Astrocyte of the spinal cord (primary cell): ENCODE results near the gene GBP6.

Experiments used
- DNase-seq: peaks from one replicate; pipeline ENCODE4 v3.0.0; 2011; ENCODE audit warnings: low read depth, low spot score
- H3K4me3 ChIP-seq: 2 replicates; pipeline ENCODE4 v1.5.1; 2011; ENCODE audit warnings: low read depth, mild to moderate bottlenecking, low read length, moderate library complexity
- in situ Hi-C: cut with HindIII; loops from 2 replicates; pipeline ENCODE4 v1.10.0; 2017; ENCODE audit warnings: low sequenced_read_pairs
- TF ChIP-seq, protein P1 (sequence below): IDR thresholded peaks from 2 replicates; pipeline ENCODE4 v1.5.1; 2012; ENCODE audit warnings: low read depth, mild to moderate bottlenecking, low read length, inconsistent platforms

The GBP6 gene

DNA sequence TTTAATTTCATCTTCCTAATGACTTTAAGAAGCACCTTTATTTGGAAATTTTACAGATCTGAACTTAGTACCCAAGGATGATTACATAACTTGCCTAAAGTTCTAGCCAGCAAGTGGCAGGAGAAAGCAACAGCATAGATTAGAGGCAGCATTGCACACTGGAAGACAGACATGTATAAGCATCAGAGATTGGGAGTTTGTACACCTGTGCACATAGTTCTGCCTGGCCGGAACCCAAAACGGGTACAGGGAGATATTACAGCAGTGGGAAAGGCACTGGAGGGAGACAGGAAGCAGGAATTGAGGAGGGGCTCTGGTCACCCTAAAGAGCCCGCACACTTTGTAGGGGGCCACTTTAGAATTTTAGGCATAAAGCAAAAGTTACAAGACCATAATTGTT lies 19.3 kb downstream of the GBP6 start:
- in situ Hi-C loops: no loop called here
- H3K4me3 ChIP-seq: no peak overlapping the region
- DNase-seq: no peak
- TF ChIP-seq, protein P1, sequence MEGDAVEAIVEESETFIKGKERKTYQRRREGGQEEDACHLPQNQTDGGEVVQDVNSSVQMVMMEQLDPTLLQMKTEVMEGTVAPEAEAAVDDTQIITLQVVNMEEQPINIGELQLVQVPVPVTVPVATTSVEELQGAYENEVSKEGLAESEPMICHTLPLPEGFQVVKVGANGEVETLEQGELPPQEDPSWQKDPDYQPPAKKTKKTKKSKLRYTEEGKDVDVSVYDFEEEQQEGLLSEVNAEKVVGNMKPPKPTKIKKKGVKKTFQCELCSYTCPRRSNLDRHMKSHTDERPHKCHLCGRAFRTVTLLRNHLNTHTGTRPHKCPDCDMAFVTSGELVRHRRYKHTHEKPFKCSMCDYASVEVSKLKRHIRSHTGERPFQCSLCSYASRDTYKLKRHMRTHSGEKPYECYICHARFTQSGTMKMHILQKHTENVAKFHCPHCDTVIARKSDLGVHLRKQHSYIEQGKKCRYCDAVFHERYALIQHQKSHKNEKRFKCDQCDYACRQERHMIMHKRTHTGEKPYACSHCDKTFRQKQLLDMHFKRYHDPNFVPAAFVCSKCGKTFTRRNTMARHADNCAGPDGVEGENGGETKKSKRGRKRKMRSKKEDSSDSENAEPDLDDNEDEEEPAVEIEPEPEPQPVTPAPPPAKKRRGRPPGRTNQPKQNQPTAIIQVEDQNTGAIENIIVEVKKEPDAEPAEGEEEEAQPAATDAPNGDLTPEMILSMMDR: no peak

- no peak for DNase-seq
- no peak overlapping the region for H3K4me3 ChIP-seq
- in situ Hi-C loops: no loop called here
- TF ChIP-seq, protein P1: no peak
These were observed 26.8 kb downstream of the GBP6 start for GRCh38 chr1:89390707-89391106.

- TF ChIP-seq, protein P1: no peak
- in situ Hi-C loops: no loop called here
These were observed 27.8 kb downstream of the GBP6 start for GRCh38 chr1:89391686-89392085.

DNA sequence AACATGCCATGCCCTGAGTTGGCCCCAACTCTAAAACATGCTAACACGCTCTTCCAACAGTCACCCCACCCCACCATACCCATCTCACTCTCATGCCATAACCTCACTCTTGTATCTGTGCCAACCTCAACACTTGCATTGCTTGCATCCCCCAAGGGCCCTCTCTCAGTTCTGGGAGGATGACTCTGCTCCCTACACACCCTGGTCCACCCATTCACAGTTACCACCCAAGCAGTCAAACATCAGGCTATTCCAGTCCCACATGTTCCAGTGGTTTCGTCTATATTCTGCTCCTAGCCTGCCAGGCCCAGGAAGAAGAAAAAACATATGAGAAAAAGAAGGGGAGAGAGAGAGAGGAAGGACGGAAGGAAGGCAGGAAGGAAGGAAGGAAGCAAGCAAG lies 31.0 kb downstream of the GBP6 start:
- no peak for DNase-seq
- TF ChIP-seq, protein P1: no peak
- no peak overlapping the region for H3K4me3 ChIP-seq
- in situ Hi-C loops: no loop called here

More at GRCh38 chr1:89391686-89392085, 27.8 kb downstream of the GBP6 start:
- no peak for DNase-seq
- no peak overlapping the region for H3K4me3 ChIP-seq

GRCh38 chr1:89396902-89397301 lies 33.0 kb downstream of the GBP6 start:
- TF ChIP-seq, protein P1: no peak
- DNase-seq: no peak
- H3K4me3 ChIP-seq: no peak overlapping the region
- in situ Hi-C loops: no loop called here

DNA sequence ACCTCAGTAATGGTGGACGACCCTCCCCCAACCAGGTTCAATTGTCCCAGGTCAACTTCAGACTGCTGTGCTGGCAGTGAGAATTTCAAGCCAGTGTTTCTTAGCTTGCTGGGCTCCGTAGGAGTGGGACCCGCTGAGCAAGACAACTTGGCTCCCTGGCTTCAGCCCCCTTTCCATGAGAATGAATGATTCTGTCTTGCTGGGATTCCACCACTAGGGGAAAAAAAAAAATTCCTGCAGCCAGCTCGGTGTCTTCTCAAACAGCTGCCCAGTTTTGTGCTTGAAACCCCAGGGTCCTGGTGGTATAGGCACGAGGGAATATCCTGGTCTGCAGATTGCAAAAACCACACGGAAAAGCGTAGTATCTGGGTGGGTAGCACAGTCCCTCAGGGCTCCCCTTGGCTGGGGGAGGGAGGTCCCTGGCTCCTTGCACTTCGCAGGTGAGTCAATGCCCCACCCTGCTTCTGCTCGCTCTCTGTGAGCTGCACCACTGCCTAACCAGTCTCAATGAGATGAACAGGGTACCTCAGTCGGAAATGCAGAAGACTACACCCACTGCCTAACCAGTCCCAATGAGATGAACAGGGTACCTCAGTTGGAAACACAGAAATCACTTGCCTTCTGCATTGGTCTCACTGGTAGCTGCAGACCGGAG lies 41.5 kb downstream of the GBP6 start:
- in situ Hi-C loops: no loop called here
- no peak for DNase-seq
- no peak overlapping the region for H3K4me3 ChIP-seq
- TF ChIP-seq, protein P1: no peak
